MCF 10A (cell line): ENCODE results near the gene PDE7B. TPM values are rescaled to one million over a fixed set of nuclear protein-coding genes. Genes with fewer than 3 reads are reported as not detected.

Experiments used
- BruUV-seq: library from RNA; stranded (reverse); fragments of 400-500 nt; replicated peaks from 2 replicates; lab custom pipeline; 2021; lab: Mats Ljungman, UMichigan
- CTCF ChIA-PET: fragments of 300-600 bp; sonication (Branson Sonifier 250); formaldehyde crosslinking; extraction: SDS; loops from one replicate; lab custom pipeline; 2021; ENCODE audit warnings: antibody characterized with exemption, inconsistent platforms; lab: Yijun Ruan, JAX
- POLR2A ChIA-PET: fragments of 300-600, 350-650 bp; sonication (Branson Sonifier 250); formaldehyde crosslinking; extraction: SDS; loops from one replicate; lab custom pipeline; 2020; ENCODE audit warnings: antibody characterized with exemption, inconsistent platforms; lab: Yijun Ruan, JAX
- DNase-seq: peaks from one replicate; pipeline ENCODE4 v3.0.0-alpha.2; 2018; ENCODE audit not compliant: unreplicated experiment
- H3K27ac Mint-ChIP-seq: one replicate; pipeline ENCODE4 v1.8.0; 2022; ENCODE audit warnings: mild to moderate bottlenecking, low read depth, mixed read lengths; ENCODE audit not compliant: unreplicated experiment
- H3K27me3 Mint-ChIP-seq: one replicate; pipeline ENCODE4 v1.8.0; 2022; ENCODE audit warnings: mixed read lengths; ENCODE audit not compliant: insufficient read depth, unreplicated experiment
- H3K36me3 Mint-ChIP-seq: one replicate; pipeline ENCODE4 v1.8.0; 2022; ENCODE audit warnings: mild to moderate bottlenecking, moderate library complexity, mixed read lengths; ENCODE audit not compliant: insufficient read depth, unreplicated experiment
- H3K4me1 Mint-ChIP-seq: one replicate; pipeline ENCODE4 v1.8.0; 2022; ENCODE audit warnings: mixed read lengths; ENCODE audit not compliant: insufficient read depth, unreplicated experiment
- H3K4me3 Mint-ChIP-seq: one replicate; pipeline ENCODE4 v1.8.0; 2022; ENCODE audit warnings: mild to moderate bottlenecking, moderate library complexity, mixed read lengths; ENCODE audit not compliant: unreplicated experiment
- H3K9me3 Mint-ChIP-seq: one replicate; pipeline ENCODE4 v1.8.0; 2022; ENCODE audit warnings: mixed read lengths; ENCODE audit not compliant: unreplicated experiment
- CTCF ChIP-seq: fragments of 200-600 bp; IDR thresholded peaks from one replicate; pipeline ENCODE4 v1.8.0; 2022; ENCODE audit warnings: antibody characterized with exemption, mild to moderate bottlenecking; ENCODE audit not compliant: unreplicated experiment
- intact Hi-C: fragments of 100-400 bp; cut with micrococcal nuclease; formaldehyde crosslinking; loops from 2 replicates; pipeline ENCODE4 v1.14.1; 2022
- total RNA-seq: library from RNA; stranded (reverse); gene quantifications from 2 replicates; pipeline ENCODE4 v1.2.3, GENCODE V29; 2022

Gene PDE7B
- total RNA-seq, 1 experiment from 2014 or later = 1.4 TPM

- no peak for DNase-seq
- Mint-ChIP-seq H3K36me3 (no peaks in the 10 kb centered on the region), H3K9me3 (no peaks in the 10 kb centered on the region), H3K27me3 (no peaks in the 10 kb centered on the region), H3K4me1 (no peaks in the 10 kb centered on the region), H3K4me3 (no peak overlapping the region), H3K27ac (no peak overlapping the region)
- CTCF ChIA-PET = no interaction called here
- intact Hi-C loops = no loop called here
- POLR2A ChIA-PET = no interaction called here
- TF ChIP-seq CTCF = no peak
- BruUV-seq = no TSS peak
Observed at GRCh38 chr6:136086686-136087085, 235.2 kb downstream of the PDE7B start.

GRCh38 chr6:136087986-136088385, 236.5 kb downstream of the PDE7B start:
- no peak for DNase-seq
- no TSS peak for BruUV-seq
- H3K27me3 Mint-ChIP-seq = no peaks in the 10 kb centered on the region
- intact Hi-C loops = no loop called here
- TF ChIP-seq CTCF = no peak
- POLR2A ChIA-PET = interaction anchor here (0.5 kb wide), 1 partner anchor 1410 kb away, joined by 3 read pairs; no protein-coding TSS in a partner anchor
- H3K4me1 Mint-ChIP-seq = no peaks in the 10 kb centered on the region
- no peak overlapping the region for H3K27ac Mint-ChIP-seq
- H3K36me3 Mint-ChIP-seq = no peaks in the 10 kb centered on the region
- H3K4me3 Mint-ChIP-seq = no peak overlapping the region
- H3K9me3 Mint-ChIP-seq = no peaks in the 10 kb centered on the region
- CTCF ChIA-PET = no interaction called here

- Mint-ChIP-seq H3K4me3 (no peak overlapping the region), H3K27ac (no peak overlapping the region), H3K27me3 (no peaks in the 10 kb centered on the region), H3K36me3 (no peaks in the 10 kb centered on the region), H3K9me3 (peaks cover 2% of the 10 kb centered on the region), H3K4me1 (no peaks in the 10 kb centered on the region)
- BruUV-seq = no TSS peak
- no peak for TF ChIP-seq CTCF
- POLR2A ChIA-PET = interaction anchor here (0.7 kb wide), 1 partner anchor 18 kb away, joined by 3 read pairs; no protein-coding TSS in a partner anchor
- DNase-seq = no peak
- CTCF ChIA-PET = interaction anchor here (0.6 kb wide), 1 partner anchor 52 kb away, joined by 5 read pairs; no protein-coding TSS in a partner anchor
- intact Hi-C loops = no loop called here
Observed at GRCh38 chr6:136088693-136089092, 237.2 kb downstream of the PDE7B start.

- no peaks in the 10 kb centered on the region for H3K36me3 Mint-ChIP-seq
- no peak overlapping the region for H3K4me3 Mint-ChIP-seq
- CTCF ChIA-PET = no interaction called here
- POLR2A ChIA-PET = no interaction called here
- H3K9me3 Mint-ChIP-seq = peaks cover 11% of the 10 kb centered on the region
- no peak for TF ChIP-seq CTCF
- BruUV-seq = no TSS peak
- no peak for DNase-seq
- no peaks in the 10 kb centered on the region for H3K4me1 Mint-ChIP-seq
- intact Hi-C loops = no loop called here
- no peak overlapping the region for H3K27ac Mint-ChIP-seq
- H3K27me3 Mint-ChIP-seq = no peaks in the 10 kb centered on the region
Observed at GRCh38 chr6:136089876-136090275, 238.4 kb downstream of the PDE7B start.
